ENCODE measurements around the gene EPHA3. TPM values are rescaled to one million over a fixed set of nuclear protein-coding genes. Genes with fewer than 3 reads are reported as not detected.
A peak's percentile ranks its signal among the peaks of the same experiment; 100 is the strongest.

The EPHA3 gene
- total and polyA plus RNA-seq, 2 of the 4 experiments (the other 2 are of a cell fraction): 0.10 to 0.18 TPM

GRCh38 chr3:89164774-89165173 is 57.4 kb downstream of the EPHA3 start:
- CTCF ChIA-PET: interaction anchor here (0.9 kb wide), 1 partner anchor 1808 kb away, joined by 3 read pairs; no protein-coding TSS in a partner anchor
- no peaks in the 10 kb centered on the region for H3K9me1 ChIP-seq (ENCODE audit: insufficient read depth, low read length)
- no peak overlapping the region for H4K91ac ChIP-seq (ENCODE audit: insufficient read depth, low read depth, low read length)
- POLR2A ChIA-PET (ENCODE audit: unreplicated experiment): no interaction called here
- H3K18ac ChIP-seq (ENCODE audit: low read depth, low read length): no peak overlapping the region
- TF ChIP-seq NFE2L2 (IDR thresholded peaks at IDR 0.05; ENCODE audit: low read depth, low read length) (no peak), CHD1 (IDR thresholded peaks at IDR 0.05; ENCODE audit: low read depth, low read length) (no peak), MAFK (IDR thresholded peaks at IDR 0.05; ENCODE audit: low read depth, low read length) (peak; percentile 87)
- BruUV-seq (replicated peaks): no TSS peak
- no peak overlapping the region for H3K56ac ChIP-seq (ENCODE audit: extremely low read depth, insufficient read depth, low read length)
- no peaks in the 10 kb centered on the region for H3K79me1 ChIP-seq (ENCODE audit: low read depth in 1 of 2, low read length in 2 of 2)
- no peak overlapping the region for H3K14ac ChIP-seq (replicated peaks; ENCODE audit: low read depth, low read length)
- H3K4me1 ChIP-seq (ENCODE audit: control insufficient read depth, insufficient read depth, low read length): no peaks in the 10 kb centered on the region
- intact Hi-C loops (cut with micrococcal nuclease): no loop called here
- no peak overlapping the region for H2AK5ac ChIP-seq (ENCODE audit: low read depth, low read length)
- no peaks in the 10 kb centered on the region for H3K9me3 ChIP-seq (ENCODE audit: control insufficient read depth, insufficient read depth, low read length)
- H3K36me3 ChIP-seq (ENCODE audit: control insufficient read depth, insufficient read depth, low read length): no peaks in the 10 kb centered on the region
- in situ Hi-C loops (cut with MboI; ENCODE audit: low sequenced_read_pairs): no loop called here
- H2BK20ac ChIP-seq (ENCODE audit: low read depth, low read length): no peak overlapping the region
- no peak overlapping the region for H2AFZ ChIP-seq (replicated peaks; ENCODE audit: low read length, poor library complexity)
- ATAC-seq (ENCODE audit: low read depth): no peak
- no peak for DNase-seq
- no peak overlapping the region for H4K5ac ChIP-seq (ENCODE audit: low read depth, low read length)
- no peaks in the 10 kb centered on the region for H3K27me3 ChIP-seq (ENCODE audit: control insufficient read depth, insufficient read depth, low read length)
- no peak overlapping the region for H3K4me2 ChIP-seq (ENCODE audit: low read depth, low read length)
- no peak overlapping the region for H2AK9ac ChIP-seq (replicated peaks; ENCODE audit: low read depth, low read length, poor library complexity)
- H2BK5ac ChIP-seq (ENCODE audit: low read depth, low read length, poor library complexity, severe bottlenecking): no peak overlapping the region
- no peak overlapping the region for H3K27ac ChIP-seq (ENCODE audit: insufficient read depth, low read length)
- dilution Hi-C loops (cut with HindIII; ENCODE audit: low sequenced_read_pairs, unreplicated experiment): no loop called here
- H3K4ac ChIP-seq (ENCODE audit: low read depth, low read length): no peak overlapping the region
- H3K4me3 ChIP-seq (ENCODE audit: insufficient read depth, low read depth, low read length): no peak overlapping the region
- H3K23ac ChIP-seq (ENCODE audit: low read depth, low read length): no peak overlapping the region
- no peaks in the 10 kb centered on the region for H4K20me1 ChIP-seq (ENCODE audit: insufficient read depth, low read length)
- H2BK15ac ChIP-seq (ENCODE audit: low read depth, low read length): no peak overlapping the region
- no peak overlapping the region for H3K9ac ChIP-seq (ENCODE audit: low read depth, low read length)
- no peak overlapping the region for H4K8ac ChIP-seq (ENCODE audit: low read depth in 2 of 2, low read length in 2 of 2)
- no peak overlapping the region for H2BK120ac ChIP-seq (ENCODE audit: low read depth, low read length)
